Measurements from ENCODE around the gene PELO.

The PELO gene

GRCh38 chr5:52834320-52834719 lies 46.6 kb downstream of the PELO start:
- no peak for DNase-seq

- no peak for DNase-seq
These were observed 49.4 kb downstream of the PELO start for GRCh38 chr5:52837068-52837467.
